ENCODE data around the gene PIGM. TPM values are rescaled to one million over a fixed set of nuclear protein-coding genes. Genes with fewer than 3 reads are reported as not detected.

Gene PIGM
- 5.0 TPM for polyA plus RNA-seq (ENCODE audit: insufficient read length)

DNA sequence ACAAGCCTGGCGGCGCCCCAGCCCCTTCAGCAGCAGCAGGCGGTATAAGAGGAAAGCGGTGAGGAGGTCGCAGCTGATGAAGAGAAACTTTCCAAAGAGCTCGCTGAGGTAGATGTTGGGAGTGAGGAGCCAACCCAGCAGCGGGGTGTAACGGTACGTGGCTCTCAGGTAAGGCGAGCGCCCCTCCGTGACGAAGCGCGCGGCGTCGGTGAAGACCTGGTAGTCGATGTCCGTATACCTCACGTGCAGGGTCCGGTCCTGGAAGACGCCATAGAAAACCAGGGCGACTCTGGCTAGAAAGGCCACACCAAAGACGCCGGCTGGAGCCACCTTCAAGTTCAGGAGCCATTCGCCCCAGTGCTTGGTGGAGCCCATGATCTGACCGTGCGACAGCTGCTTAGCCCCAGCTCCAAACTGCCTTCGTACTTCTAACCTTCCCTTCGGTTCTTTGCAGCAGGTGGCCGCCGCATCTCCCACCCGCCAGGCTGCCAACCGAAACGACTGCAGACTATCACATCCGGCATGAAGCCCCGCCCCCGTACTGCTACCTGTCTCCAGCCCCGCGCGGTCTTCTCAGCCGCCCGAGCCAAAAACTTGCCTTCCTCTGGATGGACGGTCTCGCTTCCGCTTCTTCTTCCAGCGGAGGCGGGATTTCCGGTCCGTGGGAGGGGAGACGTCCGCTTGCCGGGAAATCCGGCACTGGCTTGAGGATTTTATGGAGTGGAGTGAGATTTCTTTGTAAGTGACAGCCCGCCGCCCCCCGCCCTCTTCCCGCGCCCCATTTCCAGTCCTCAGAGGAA is at the start of gene PIGM:
TSS of gene PIGM (minus strand) at position 626 of the 800 bp plus-strand sequence. CDS start at position 375, 251 bp downstream.
- peak; percentile 92 for DNase-seq

DNA sequence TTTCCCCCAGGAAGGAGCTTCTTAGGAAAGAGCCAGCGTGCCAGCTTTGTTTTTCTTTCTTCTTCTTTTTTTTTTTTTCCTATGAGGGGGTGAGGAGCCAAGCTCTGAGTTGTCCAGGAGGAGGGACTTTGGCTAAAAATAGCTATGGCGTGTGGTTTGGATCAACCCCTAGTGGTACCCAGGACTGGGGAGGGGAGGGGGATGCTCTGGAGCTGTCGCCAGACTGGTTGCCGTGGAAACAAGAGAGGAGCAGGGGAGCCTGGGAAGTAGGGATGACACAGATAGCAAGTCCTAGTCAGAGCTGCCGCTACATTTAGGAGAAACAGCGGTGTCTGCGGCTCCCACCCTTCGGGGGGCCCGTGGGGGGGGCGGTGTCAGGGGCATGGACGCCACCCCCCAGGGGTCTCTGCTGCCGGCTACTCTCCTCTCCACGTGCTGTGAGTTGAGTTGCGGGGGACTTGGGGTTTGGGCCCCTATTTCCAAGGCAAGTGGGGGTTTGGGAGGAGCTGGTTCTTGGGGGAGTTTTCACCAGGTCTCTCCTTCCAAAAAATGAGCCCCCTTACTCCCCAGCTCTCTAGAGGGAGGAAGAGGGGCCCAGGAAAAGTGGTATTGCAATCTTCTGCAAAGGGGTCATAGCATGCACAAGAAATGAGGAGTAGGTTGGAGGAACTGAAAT is 49.6 kb upstream of the PIGM start, which contains the start of gene KCNJ9:
TSS of gene KCNJ9 (plus strand) at position 278 of the 676 bp plus-strand sequence. CDS start 2,493 bp downstream, outside the sequence.
- DNase-seq, result no peak

DNA sequence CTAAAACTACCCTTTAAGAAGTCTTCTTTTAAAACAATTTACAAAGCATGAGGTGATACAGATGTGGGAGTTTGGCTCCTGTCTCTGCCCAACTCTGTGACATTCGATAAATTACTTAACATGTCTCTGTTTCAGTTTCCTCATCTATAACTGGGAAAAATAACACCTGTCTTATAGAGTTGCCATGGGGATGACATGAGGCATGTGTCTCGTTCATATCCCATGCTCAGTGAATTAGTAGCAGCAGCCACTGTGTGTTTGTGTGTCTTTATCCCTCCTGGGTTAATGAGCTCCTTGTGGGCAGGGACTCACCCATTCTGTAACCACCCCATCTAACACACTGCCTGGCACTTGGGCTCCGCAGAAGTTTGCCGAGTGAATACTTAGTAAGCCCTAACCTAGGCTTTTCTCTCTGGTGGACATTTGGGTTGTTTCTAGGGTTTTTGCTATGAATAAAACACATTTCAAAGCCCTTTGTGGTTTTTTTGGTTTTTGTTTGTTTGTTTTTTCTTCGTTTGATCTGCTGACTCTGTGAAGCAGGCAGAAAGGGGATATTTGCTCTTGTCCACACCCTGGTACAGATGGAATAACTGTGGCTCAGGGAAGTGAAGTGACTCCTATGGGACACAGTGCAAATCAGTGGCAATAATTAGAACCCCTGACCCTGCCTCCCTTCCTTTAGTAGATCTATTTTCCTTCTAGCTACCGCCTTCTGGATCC is 48.8 kb upstream of the PIGM start:
- DNase-seq, result no peak

DNA sequence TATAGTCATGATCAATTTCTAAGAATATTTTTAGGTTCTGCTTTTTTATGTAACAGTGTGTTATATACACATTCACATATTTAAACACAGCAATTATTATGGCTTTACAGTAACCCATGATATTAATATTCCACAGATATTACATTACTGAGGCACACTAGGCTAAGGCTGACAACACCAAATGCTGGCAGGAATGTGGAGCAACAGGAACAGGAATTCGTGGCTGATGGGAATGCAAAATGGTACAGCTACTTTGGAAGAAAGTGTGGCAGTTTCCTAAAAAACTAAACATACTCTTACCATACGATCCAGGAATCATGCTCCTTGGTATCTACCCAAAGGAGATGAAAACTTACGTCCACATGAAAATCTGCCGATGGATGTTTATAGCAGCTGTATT is 47.7 kb upstream of the PIGM start:
- no peak for DNase-seq

DNA sequence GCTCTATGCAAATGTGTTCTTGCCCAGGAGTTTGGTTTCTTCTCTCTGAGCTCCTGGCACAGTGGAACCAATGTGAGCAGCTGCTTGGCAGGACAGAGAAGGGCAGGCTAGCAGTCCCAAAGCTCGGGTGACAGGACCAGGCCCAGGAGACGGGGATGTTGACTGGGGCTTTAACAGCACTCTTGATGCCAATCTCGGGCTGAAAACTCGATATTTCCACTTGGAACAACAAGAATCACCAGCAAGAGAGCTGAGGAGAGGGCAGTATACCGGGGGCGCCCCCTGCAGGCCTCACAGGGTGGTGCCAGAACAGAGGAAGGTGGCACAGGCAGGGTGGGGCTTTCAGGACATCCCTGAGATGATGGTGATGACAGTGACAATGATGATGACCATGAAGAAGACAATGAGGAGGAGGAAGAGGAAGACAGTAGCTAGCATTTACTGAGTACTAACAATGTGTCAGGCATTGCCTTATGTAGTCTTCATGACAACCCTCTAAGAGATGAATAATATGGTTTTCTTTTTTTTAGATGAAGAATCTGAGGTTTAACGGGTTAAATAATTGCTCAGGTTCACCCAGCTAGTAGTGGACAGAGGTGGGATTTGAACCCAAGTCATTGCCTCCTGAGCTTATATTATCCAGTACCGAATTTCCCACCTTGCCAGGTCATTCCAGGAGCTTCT is 46.9 kb upstream of the PIGM start:
- DNase-seq, result no peak

DNA sequence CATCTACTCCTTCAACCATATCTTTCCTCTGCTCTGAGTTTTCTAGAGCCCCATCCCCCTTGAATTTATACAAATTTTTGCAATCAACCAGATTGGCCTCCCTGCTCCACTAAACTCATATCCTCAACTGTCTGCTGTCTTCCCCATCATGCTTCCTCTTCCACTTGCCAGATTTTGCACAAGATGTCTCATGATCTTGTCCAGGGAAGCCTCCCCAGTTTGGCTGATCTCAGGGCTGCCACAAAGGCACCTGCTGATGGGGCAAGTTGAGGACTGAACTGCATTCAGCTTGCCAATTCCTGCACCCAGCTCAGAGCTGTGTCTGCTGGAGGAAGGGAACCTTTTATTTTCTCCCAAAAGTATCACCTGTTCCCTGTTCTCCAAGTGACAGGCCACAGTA is 45.7 kb upstream of the PIGM start:
- no peak for DNase-seq

DNA sequence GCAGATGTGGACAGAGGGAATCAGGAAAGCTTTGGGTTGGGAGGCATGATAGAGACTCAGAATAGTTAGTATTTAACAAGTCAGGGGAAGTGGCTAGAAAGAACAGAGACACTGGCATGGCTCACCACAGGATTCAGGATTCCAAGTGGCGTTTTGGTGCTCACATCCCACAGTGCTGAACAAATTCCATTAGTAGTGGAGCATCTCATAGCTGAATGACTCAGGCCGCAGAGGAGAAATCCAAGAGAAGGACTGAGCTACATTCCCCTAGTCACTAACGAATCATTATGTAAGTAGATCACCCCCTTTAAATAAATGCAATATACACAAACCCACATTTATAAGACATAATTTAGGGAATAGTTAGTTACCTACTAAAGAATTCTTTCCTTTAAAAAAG is 44.5 kb upstream of the PIGM start:
- no peak for DNase-seq

DNA sequence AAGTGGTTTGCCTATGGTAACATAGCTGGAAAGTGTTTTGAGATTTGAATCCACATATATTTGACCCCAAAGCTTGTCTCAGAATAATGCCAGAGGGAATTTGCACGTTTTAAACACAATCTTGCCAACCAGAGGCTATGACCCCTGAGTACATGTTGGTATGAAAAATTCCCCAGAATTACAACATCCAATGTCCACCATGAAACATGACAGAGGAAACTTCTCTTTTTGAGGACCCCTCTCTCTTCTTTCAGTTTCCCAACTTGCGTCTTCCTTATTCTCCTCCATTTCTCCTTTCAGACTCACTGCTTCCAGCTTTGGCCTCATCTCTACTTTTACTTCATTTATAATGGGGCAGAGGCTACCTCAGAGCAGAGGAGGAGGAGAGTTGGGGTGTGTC is 44.0 kb upstream of the PIGM start:
- DNase-seq, result no peak

DNA sequence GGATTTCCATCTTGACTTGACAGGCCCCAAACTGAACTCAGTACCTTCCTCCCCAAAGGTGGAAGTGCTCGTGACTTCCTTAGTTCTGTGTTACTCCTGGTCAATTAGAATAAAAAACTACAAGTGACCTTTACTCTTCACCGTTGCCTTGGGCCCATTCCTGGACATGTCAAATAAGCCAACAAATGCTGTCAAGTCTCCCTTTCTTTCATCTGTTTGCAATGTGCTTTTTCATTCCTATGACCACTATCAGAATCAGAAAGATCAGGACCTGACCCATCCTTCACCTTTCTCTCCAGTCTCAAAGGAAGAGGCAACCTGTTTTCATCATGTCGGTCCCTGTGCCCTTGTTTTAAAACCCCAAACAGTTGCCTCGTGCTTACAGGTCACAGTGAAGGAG is 43.1 kb upstream of the PIGM start:
- no peak for DNase-seq

DNA sequence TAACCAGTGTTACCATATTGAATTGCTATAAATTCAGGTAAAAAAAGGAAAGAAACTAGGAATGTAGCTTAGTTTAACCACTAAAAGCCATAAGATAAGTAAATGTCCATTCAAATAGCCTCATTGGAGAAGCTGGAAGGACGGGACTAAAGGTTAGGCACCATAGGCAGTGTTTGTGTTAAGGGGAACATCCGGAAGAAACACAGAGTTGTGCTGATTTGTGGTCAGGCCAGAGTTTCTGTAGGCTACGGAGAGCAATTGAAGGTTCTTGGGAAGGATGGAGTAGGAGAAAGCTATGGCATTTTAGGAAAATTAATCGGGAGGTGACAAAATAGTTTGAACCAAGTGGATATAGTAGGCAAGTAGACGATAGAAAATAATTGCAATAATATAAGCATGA is 39.5 kb upstream of the PIGM start:
- no peak for DNase-seq

DNA sequence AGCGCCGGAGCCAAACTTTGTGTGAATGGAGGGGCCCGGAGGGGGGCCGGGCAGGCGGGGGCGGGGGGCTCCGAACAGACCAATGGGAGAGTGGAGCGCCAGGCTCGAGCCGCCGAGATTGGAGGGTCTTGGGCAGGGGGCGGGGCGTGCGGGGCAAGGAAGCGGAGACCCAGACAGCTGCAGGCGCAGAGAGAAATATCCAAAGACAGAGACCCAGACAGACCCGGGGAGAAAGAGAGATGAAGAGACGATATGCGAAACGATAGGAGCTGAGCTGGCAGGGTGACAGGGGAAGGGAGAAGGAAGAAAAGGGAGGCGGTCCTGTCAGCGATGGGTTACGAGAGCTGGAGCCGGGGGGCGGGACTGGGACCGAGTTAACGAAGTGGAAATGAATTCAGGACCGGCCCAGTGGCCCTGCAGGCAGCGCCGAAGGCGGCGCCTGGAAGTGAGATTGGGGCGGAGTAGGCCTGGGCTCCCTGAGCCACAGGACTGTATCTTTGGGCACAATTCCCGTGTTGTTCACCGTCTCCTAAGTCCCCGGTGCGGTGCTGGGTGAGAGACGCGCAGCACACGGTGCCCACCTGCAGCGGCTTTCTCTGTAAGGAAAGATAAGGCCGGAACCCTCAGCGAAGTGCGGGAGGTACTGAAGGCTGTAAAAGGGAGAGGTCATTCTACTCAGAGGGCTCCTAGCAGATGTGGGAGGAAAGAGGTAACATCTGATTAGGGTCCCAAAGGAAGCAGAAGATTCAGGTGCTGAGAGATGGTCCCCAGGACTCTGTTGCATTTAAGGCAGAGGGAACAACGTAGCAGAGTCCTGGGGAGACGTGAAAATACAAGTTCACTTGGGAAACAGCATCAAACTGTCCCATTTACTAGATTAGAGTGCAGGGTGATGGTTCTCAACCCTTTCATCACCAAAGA is 38.7 kb upstream of the PIGM start:
- DNase-seq, result peak; percentile 72

DNA sequence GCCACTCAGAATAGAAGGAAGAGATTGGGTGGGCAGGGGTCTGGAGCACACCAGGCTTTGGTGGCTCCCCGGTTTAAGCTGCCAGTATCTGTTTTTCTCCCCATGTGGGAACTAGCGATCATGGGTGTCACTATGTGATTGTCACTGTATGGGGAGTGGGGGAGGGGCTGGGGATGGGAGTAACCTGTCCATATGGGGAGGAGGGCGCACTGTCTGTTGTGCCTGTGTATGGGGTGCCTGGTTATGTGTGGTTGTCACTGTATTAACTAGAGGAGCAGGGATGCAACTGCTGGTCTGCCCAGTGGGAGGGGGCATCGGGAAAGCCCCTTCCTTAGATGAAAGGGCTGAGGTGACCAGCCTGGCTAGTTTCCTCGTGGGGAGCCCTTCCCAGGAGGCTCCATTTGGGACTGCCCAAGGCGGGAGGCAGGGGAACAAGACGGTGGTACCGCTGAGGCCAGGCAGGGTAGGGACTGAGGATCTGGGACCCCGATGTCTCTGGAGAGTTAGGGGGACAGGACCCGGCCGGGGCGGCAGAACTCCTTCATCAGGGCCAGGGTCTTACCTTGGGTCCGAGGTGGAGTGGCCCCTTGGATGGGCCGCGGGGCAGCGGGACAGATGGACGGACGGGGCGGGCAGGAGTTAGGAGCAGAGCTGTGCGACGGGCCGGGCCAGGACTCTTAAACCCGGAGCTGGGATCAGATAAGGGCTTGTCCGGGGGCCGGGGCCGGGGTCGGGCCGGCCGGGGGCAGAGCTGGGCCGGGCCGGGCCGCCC is 37.9 kb upstream of the PIGM start, which contains the start of gene KCNJ10:
TSS of gene KCNJ10 (minus strand) at position 701 of the 772 bp plus-strand sequence. CDS start 27,628 bp downstream, outside the sequence.
- DNase-seq, result no peak

DNA sequence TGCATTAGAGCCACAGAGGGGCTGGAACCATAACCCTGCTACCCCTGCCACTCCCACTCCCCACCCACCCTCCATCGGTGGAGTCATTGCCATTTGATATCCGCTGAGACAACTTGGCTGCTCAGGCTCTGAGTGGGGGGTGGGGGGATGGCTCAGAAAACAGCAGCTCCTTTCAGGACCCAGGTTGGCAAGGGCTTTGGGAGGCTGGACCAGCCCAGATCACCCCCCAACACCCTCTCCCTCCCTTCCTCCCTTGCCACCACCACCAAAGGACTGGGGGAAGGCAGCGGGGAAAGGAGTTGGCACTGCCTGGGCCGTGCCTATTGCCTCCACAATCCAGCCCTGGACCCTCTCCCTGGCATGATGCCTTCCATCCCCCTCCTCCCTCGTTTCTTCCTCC is 36.4 kb upstream of the PIGM start:
- DNase-seq, result no peak

DNA sequence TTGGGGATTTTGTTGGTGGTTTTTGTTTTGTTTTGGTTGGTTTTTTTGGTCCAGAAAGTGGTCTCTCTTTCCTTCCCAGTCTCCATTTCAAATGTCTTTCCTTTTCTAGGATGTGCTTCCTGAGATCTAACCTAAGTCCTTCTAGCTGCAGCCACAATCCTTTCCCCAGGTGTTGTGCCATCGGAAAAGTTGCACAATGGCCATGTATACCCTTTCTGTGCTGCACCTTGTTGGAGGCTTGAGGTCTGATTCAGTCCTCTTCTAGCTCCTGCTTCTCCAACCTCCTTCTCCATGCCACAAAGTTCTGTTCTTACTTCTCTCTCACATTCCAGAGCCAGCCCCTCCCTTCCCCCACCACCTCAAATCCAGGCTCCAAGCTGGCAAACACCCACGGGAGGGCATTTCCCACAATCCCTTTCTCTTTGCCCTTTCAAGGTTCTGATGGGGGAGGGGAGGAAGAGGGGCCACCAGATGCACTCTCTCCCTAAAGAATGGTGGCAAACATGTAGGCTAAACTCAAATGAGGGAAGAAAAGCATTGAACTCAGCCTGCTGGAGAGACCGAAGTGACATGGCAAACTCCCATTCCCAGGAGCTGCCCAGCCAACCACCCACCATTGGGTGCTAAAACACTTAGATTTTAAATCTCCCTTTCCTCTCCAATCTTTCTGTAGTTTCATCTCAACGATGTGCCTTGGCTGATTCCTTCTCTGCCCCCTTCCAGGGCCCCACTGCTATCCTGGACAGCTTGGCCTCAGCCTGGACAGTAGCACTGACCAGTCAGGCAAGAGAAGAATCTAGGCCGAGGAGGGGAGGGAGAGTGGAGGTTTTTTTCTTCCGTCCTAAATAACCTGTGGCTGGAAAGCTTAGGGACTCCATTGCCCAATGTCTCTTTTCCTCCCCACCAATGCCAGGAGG is 35.3 kb upstream of the PIGM start:
- no peak for DNase-seq

DNA sequence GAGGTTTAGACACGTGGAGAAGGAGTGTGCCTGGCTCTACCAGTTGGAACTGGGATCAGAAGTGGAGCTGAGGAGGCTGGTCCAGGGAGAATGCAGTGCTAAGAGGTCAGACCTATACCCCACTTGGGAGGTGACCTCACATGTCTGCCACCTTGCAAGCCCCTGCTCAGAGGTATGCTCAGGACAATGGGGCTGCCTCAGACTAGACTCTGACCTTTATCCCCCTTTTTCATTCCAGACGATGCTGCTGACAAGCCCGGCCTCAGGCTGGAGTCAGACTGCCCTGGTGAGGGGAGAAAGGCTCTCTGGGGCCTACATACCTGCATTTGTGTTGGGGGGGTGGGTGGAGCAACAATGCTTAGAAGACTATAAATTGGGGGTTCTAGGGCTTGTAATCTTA is 33.0 kb upstream of the PIGM start:
- no peak for DNase-seq

DNA sequence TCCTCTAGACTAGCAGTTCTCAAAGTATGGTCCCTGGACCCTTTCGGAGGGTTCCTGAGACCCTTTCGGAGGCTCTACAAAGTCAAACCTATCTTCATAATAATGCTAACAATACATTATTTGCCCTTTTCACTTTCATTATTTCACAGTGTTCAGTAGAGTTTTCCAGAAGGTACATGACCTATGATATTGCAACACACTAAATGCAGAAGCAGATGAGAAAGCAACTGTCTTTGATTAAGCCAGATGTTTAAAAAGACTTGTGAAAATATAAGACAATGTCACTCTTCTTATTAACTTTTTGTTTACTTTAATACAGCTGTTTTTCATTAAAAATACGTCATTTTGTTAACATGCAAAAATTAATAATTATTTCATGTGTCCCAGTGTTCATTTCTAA is 32.4 kb upstream of the PIGM start:
- DNase-seq, result no peak

DNA sequence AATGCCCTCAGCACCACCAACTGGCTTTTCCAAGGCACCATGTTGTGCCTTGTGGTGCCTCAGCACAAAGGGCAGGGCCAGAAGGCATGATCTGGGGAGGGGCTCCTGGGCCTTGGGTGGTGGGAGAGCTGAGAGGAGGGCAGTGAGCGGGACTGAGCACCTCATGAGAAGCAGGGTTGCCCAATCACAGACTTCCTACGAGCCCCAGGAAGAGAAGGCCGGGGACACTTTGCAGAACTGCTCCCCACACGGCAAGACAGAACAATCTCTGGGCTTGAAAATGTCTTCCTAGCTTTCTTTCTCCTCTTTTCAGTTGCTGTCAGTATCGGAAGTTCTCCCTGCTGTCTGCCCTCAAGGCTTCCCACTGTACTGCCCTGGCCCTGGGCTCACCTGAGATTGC is 31.4 kb upstream of the PIGM start:
- DNase-seq, result no peak

DNA sequence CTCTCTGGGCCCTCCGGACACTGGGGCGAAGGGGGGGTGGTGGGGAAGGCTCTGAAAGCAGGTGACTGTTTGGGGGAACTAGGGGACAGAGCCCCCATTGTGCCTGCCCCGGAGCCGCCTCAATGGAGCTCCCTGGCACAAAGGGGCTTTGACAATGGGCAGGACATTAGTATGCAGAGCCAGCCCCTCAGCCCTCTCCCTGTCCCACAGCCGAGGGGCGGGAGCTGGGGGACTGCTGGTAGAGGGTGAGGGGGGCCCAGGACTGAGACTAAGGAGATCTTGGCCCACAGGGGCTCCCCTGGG is 30.4 kb upstream of the PIGM start:
- DNase-seq, result no peak

DNA sequence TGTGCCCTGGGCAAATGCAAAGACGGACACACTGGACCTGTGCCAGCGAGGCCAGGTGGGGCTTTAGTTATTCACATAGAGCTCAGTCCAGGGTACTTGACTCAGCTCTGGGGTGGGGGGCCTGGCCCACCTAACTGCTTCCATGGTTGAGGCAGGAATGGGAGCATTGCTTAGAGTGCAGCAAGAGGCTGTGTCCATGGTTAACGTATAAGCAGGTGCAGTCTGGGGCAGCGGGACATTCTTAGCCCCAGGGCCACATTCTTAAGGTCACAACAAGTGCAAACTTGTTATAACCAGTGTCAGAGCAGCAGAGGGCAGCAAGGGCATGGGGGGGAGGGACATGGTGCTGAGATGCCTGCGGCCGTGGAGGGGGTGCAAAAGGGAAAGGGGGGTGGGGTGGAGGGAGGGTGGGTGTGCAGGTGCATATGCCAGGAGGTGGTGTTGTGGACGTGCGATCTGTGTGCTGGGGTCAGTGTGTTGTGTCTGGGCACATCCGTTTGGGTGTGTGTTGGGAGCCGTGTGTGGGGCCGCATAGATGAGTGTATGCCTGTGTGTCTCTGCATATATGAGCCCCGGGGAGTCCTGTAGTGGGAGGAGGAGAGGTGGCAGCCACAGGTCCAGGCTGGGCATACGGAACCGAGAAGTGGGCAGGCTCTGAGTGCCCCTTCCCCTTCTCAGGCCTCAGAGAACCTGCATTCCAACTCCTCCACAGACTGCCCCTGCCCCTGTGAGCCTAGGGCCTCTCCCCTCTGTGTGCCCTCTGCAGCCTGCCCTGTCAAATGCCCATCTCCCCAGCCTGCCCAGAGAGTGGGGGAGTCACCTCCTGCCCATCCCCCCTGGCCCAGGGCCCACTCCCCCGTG is 29.8 kb upstream of the PIGM start:
- DNase-seq, result no peak

Data from hindlimb muscle (tissue), 1 donor.